Activated CD4-positive, alpha-beta T cell treated with anti-CD3 and anti-CD28 coated beads for 36 hours (primary cell): Measurements from ENCODE around the gene PDPN. TPM values are rescaled to one million over a fixed set of nuclear protein-coding genes. Genes with fewer than 3 reads are reported as not detected.
A peak's percentile ranks its signal among the peaks of the same experiment; 100 is the strongest.
"Not testable (repeated sequence)": the region's sequence is repeated elsewhere in the genome, so short reads cannot be mapped to it uniquely, and the experiment has no call there.

Experiments used
- ATAC-seq: fragments of 200-7000 bp; cut with Tn5 transposase; one replicate; pipeline ENCODE4 v1.10.0; 2021; ENCODE audit warnings: mild to moderate bottlenecking, moderate library complexity
- CTCF ChIA-PET: fragments of 350-600 bp; sonication (Branson Sonifier 250); formaldehyde crosslinking; loops from one replicate; lab custom pipeline; 2021; ENCODE audit warnings: antibody characterized with exemption; lab: Charles Lee
- POLR2A ChIA-PET: fragments of 350-600 bp; sonication (Branson Sonifier 250); formaldehyde crosslinking; loops from one replicate; lab custom pipeline; 2021; ENCODE audit warnings: antibody characterized with exemption, inconsistent platforms; lab: Charles Lee
- DNase-seq: peaks from one replicate; pipeline ENCODE4 v3.0.0-alpha.2; 2020
- H3K27ac Mint-ChIP-seq: one replicate; pipeline ENCODE4 v1.8.0; 2021; ENCODE audit warnings: mixed read lengths
- H3K27me3 Mint-ChIP-seq: one replicate; pipeline ENCODE4 v1.8.0; 2021; ENCODE audit warnings: mixed read lengths
- H3K36me3 Mint-ChIP-seq: one replicate; pipeline ENCODE4 v1.8.0; 2021; ENCODE audit warnings: low read depth, mixed read lengths
- H3K4me1 Mint-ChIP-seq: one replicate; pipeline ENCODE4 v1.8.0; 2021; ENCODE audit warnings: mixed read lengths
- H3K4me3 Mint-ChIP-seq: one replicate; pipeline ENCODE4 v1.8.0; 2021; ENCODE audit warnings: mild to moderate bottlenecking, moderate library complexity, mixed read lengths
- H3K9me3 Mint-ChIP-seq: one replicate; pipeline ENCODE4 v1.8.0; 2021; ENCODE audit warnings: low read depth, mixed read lengths
- intact Hi-C, 2 experiments: fragments of 100-400 bp; cut with DNase I in 1 of 2; cut with micrococcal nuclease in 1 of 2; formaldehyde crosslinking; loops; one replicate each; pipeline versions ENCODE4 v1.14.2 to v1.15.1; 2022 to 2024; cut with DNase I, micrococcal nuclease
- total RNA-seq, 2 experiments: library from RNA; stranded (reverse); gene quantifications; one replicate each; pipeline ENCODE4 v1.2.3, GENCODE V29; 2021

Gene PDPN
- total RNA-seq, 2 experiments from 2014 or later: not detected

GRCh38 chr1:13549521-13549920 is 34.1 kb upstream of the PDPN start:
- ChIA-PET CTCF (no interaction called here), POLR2A (no interaction called here)
- DNase-seq (no peak), ATAC-seq (no peak)
- Mint-ChIP-seq H3K4me3 (no peak overlapping the region), H3K9me3 (no peaks in the 10 kb centered on the region), H3K4me1 (no peaks in the 10 kb centered on the region), H3K27ac (no peak overlapping the region), H3K36me3 (no peaks in the 10 kb centered on the region), H3K27me3 (peaks cover 16% of the 10 kb centered on the region)
- intact Hi-C loops: no loop called here

GRCh38 chr1:13550663-13551062 is 33.0 kb upstream of the PDPN start:
- ChIA-PET CTCF (no interaction called here), POLR2A (no interaction called here)
- no peak overlapping the region for H3K4me3 Mint-ChIP-seq
- no peaks in the 10 kb centered on the region for H3K36me3 Mint-ChIP-seq
- H3K9me3 Mint-ChIP-seq: no peaks in the 10 kb centered on the region
- peaks cover 13% of the 10 kb centered on the region for H3K27me3 Mint-ChIP-seq
- intact Hi-C loops: no loop called here
- no peaks in the 10 kb centered on the region for H3K4me1 Mint-ChIP-seq
- DNase-seq (no peak), ATAC-seq (no peak)
- no peak overlapping the region for H3K27ac Mint-ChIP-seq

- POLR2A ChIA-PET: no interaction called here
- H3K27ac Mint-ChIP-seq: no peak overlapping the region
- intact Hi-C loops: no loop called here
- H3K36me3 Mint-ChIP-seq: no peaks in the 10 kb centered on the region
- H3K9me3 Mint-ChIP-seq: no peaks in the 10 kb centered on the region
- no peaks in the 10 kb centered on the region for H3K27me3 Mint-ChIP-seq
- DNase-seq (no peak), ATAC-seq (no peak)
- H3K4me3 Mint-ChIP-seq: no peak overlapping the region
- no peaks in the 10 kb centered on the region for H3K4me1 Mint-ChIP-seq
- CTCF ChIA-PET: no interaction called here
These were observed 28.8 kb upstream of the PDPN start for GRCh38 chr1:13554798-13555197.

GRCh38 chr1:13556224-13556764 is 27.3 kb upstream of the PDPN start:
- DNase-seq (no peak), ATAC-seq (no peak)
- intact Hi-C loops: no loop called here
- no peaks in the 10 kb centered on the region for H3K27me3 Mint-ChIP-seq
- ChIA-PET POLR2A (no interaction called here), CTCF (no interaction called here)
- H3K4me1 Mint-ChIP-seq: no peaks in the 10 kb centered on the region
- H3K27ac Mint-ChIP-seq: no peak overlapping the region
- no peaks in the 10 kb centered on the region for H3K36me3 Mint-ChIP-seq
- H3K9me3 Mint-ChIP-seq: no peaks in the 10 kb centered on the region
- H3K4me3 Mint-ChIP-seq: no peak overlapping the region

GRCh38 chr1:13560541-13560940 is 23.1 kb upstream of the PDPN start:
- no peak overlapping the region for H3K4me3 Mint-ChIP-seq
- ATAC-seq: no peak
- intact Hi-C loops: no loop called here
- H3K36me3 Mint-ChIP-seq: no peaks in the 10 kb centered on the region
- H3K9me3 Mint-ChIP-seq: no peaks in the 10 kb centered on the region
- DNase-seq: no peak
- ChIA-PET CTCF (no interaction called here), POLR2A (no interaction called here)
- no peak overlapping the region for H3K27ac Mint-ChIP-seq
- no peaks in the 10 kb centered on the region for H3K4me1 Mint-ChIP-seq
- H3K27me3 Mint-ChIP-seq: no peaks in the 10 kb centered on the region

- H3K27me3 Mint-ChIP-seq, H3K4me3 Mint-ChIP-seq, intact Hi-C loops, POLR2A ChIA-PET, ATAC-seq, H3K27ac Mint-ChIP-seq, CTCF ChIA-PET, H3K36me3 Mint-ChIP-seq, DNase-seq, H3K9me3 Mint-ChIP-seq, H3K4me1 Mint-ChIP-seq: not testable (repeated sequence)
These were observed 20.7 kb upstream of the PDPN start for GRCh38 chr1:13562981-13563380.

GRCh38 chr1:13564073-13564472 is 19.6 kb upstream of the PDPN start:
- ATAC-seq (no peak), DNase-seq (no peak)
- no peaks in the 10 kb centered on the region for H3K4me1 Mint-ChIP-seq
- no peaks in the 10 kb centered on the region for H3K36me3 Mint-ChIP-seq
- H3K4me3 Mint-ChIP-seq: no peak overlapping the region
- no peaks in the 10 kb centered on the region for H3K9me3 Mint-ChIP-seq
- ChIA-PET CTCF (no interaction called here), POLR2A (no interaction called here)
- no peaks in the 10 kb centered on the region for H3K27me3 Mint-ChIP-seq
- H3K27ac Mint-ChIP-seq: no peak overlapping the region
- intact Hi-C loops: no loop called here

GRCh38 chr1:13570435-13570834 is 13.2 kb upstream of the PDPN start:
- ATAC-seq, H3K4me1 Mint-ChIP-seq, POLR2A ChIA-PET, H3K27me3 Mint-ChIP-seq, H3K4me3 Mint-ChIP-seq, H3K9me3 Mint-ChIP-seq, intact Hi-C loops, H3K27ac Mint-ChIP-seq, H3K36me3 Mint-ChIP-seq: not testable (repeated sequence)
- CTCF ChIA-PET: interaction anchor here (0.6 kb wide), 2 partner anchors 11 to 29 kb away, joined by 3 read pairs; no protein-coding TSS in a partner anchor
- peak; percentile 19 for DNase-seq

- POLR2A ChIA-PET: no interaction called here
These were observed 12.7 kb upstream of the PDPN start for GRCh38 chr1:13570924-13571323.

GRCh38 chr1:13573586-13573985 is 10.0 kb upstream of the PDPN start:
- ChIA-PET CTCF (no interaction called here), POLR2A (interaction anchor here (0.6 kb wide), 1 partner anchor 25 kb away, joined by 3 read pairs; no protein-coding TSS in a partner anchor)
- Mint-ChIP-seq H3K4me3 (no peak overlapping the region), H3K27me3 (peaks cover 16% of the 10 kb centered on the region), H3K36me3 (no peaks in the 10 kb centered on the region), H3K9me3 (no peaks in the 10 kb centered on the region), H3K4me1 (peaks cover 2% of the 10 kb centered on the region), H3K27ac (no peak overlapping the region)
- DNase-seq (no peak), ATAC-seq (no peak)
- intact Hi-C loops: no loop called here

More at GRCh38 chr1:13570924-13571323, 12.7 kb upstream of the PDPN start:
- DNase-seq (no peak), ATAC-seq (no peak)
- intact Hi-C loops: no loop called here
- no peak overlapping the region for H3K27ac Mint-ChIP-seq
- CTCF ChIA-PET: interaction anchor here (0.6 kb wide), 2 partner anchors 29 to 125 kb away, joined by 3 read pairs; no protein-coding TSS in a partner anchor
- peaks cover 2% of the 10 kb centered on the region for H3K4me1 Mint-ChIP-seq
- no peaks in the 10 kb centered on the region for H3K36me3 Mint-ChIP-seq
- no peak overlapping the region for H3K4me3 Mint-ChIP-seq
- peaks cover 10% of the 10 kb centered on the region for H3K27me3 Mint-ChIP-seq
- no peaks in the 10 kb centered on the region for H3K9me3 Mint-ChIP-seq

- Mint-ChIP-seq H3K36me3 (no peaks in the 10 kb centered on the region), H3K4me3 (no peak overlapping the region), H3K27ac (no peak overlapping the region), H3K9me3 (no peaks in the 10 kb centered on the region), H3K27me3 (peaks cover 27% of the 10 kb centered on the region), H3K4me1 (no peaks in the 10 kb centered on the region)
- intact Hi-C loops: no loop called here
- ChIA-PET POLR2A (no interaction called here), CTCF (no interaction called here)
- ATAC-seq (no peak), DNase-seq (no peak)
These were observed 6.7 kb upstream of the PDPN start for GRCh38 chr1:13576926-13577325.

- ChIA-PET CTCF (no interaction called here), POLR2A (no interaction called here)
- no peak overlapping the region for H3K4me3 Mint-ChIP-seq
- H3K36me3 Mint-ChIP-seq: no peaks in the 10 kb centered on the region
- H3K27ac Mint-ChIP-seq: no peak overlapping the region
- no peaks in the 10 kb centered on the region for H3K4me1 Mint-ChIP-seq
- DNase-seq (no peak), ATAC-seq (no peak)
- peaks cover 31% of the 10 kb centered on the region for H3K27me3 Mint-ChIP-seq
- H3K9me3 Mint-ChIP-seq: no peaks in the 10 kb centered on the region
- intact Hi-C loops: no loop called here
These were observed 5.8 kb upstream of the PDPN start for GRCh38 chr1:13577846-13578245.
